CD14-positive monocyte (primary cell): Measurements from ENCODE around the gene AP1AR. TPM values are rescaled to one million over a fixed set of nuclear protein-coding genes. Genes with fewer than 3 reads are reported as not detected.
"Not testable (repeated sequence)": the region's sequence is repeated elsewhere in the genome, so short reads cannot be mapped to it uniquely, and the experiment has no call there.

ENCODE experiments used
- DNase-seq, 3 donors: peaks; one replicate each; pipeline ENCODE4 v3.0.0-alpha.2; 2011 to 2022
- H2AFZ ChIP-seq: 2 replicates; pipeline ENCODE4 v1.6.0; 2012; ENCODE audit warnings: mild to moderate bottlenecking, low read depth, low read length, inconsistent platforms; ENCODE audit not compliant: insufficient read depth, poor library complexity, severe bottlenecking
- H3K27ac ChIP-seq, 2 donors: 1 replicate in 1 of 2; 2 replicates in 1 of 2; pipeline ENCODE4 v1.5.1; 2012 to 2013; ENCODE audit warnings: low read length in 2 of 2, control low read depth in 1 of 2, inconsistent platforms in 1 of 2, low read depth in 1 of 2, mild to moderate bottlenecking in 1 of 2
- H3K27me3 ChIP-seq, 2 donors: one replicate each; pipeline versions ENCODE4 v1.6.0 to v1.6.1; 2011 to 2013; ENCODE audit warnings: low read length in 2 of 2; ENCODE audit not compliant: control insufficient read depth in 2 of 2, insufficient read depth in 2 of 2
- H3K36me3 ChIP-seq, 2 donors: replicated peaks in 1 of 2; 1 replicate in 1 of 2; 2 replicates in 1 of 2; pipeline versions ENCODE4 v1.5.1 to v1.6.1; 2012 to 2013; ENCODE audit warnings: low read length in 2 of 2, control low read depth in 1 of 2, inconsistent platforms in 1 of 2, mild to moderate bottlenecking in 1 of 2; ENCODE audit not compliant: insufficient read depth in 2 of 2, control insufficient read depth in 1 of 2
- H3K4me1 ChIP-seq, 2 donors: 1 replicate in 1 of 2; 2 replicates in 1 of 2; pipeline versions ENCODE4 v1.5.1 to v1.6.1; 2012 to 2013; ENCODE audit warnings: low read length in 2 of 2, control low read depth in 1 of 2, inconsistent platforms in 1 of 2, mild to moderate bottlenecking in 1 of 2, moderate library complexity in 1 of 2; ENCODE audit not compliant: insufficient read depth in 2 of 2, control insufficient read depth in 1 of 2
- H3K4me2 ChIP-seq: replicated peaks from 2 replicates; pipeline ENCODE3; 2012; ENCODE audit warnings: low read length, moderate library complexity, mild to moderate bottlenecking; ENCODE audit not compliant: poor library complexity, severe bottlenecking; ENCODE audit errors: extremely low read depth
- H3K4me3 ChIP-seq, 3 experiments: fragments of 200-600 bp in 1 of 3; sonication (generic) in 1 of 3; replicated peaks in 1 of 3; 1 replicate in 2 of 3; 2 replicates in 1 of 3; pipeline ENCODE4 v1.5.1; 2011 to 2013; ENCODE audit warnings: low read length in 3 of 3, mild to moderate bottlenecking in 3 of 3, control low read depth in 2 of 3, low read depth in 2 of 3, inconsistent platforms in 1 of 3, moderate library complexity in 1 of 3
- H3K79me2 ChIP-seq: 2 replicates; pipeline ENCODE4 v1.6.0; 2012; ENCODE audit warnings: mild to moderate bottlenecking, control low read depth, inconsistent platforms, low read length, moderate library complexity; ENCODE audit not compliant: insufficient read depth
- H3K9ac ChIP-seq: 2 replicates; pipeline ENCODE4 v1.6.0; 2017; ENCODE audit warnings: low read length, mild to moderate bottlenecking; ENCODE audit not compliant: insufficient read depth, poor library complexity, severe bottlenecking
- H3K9me3 ChIP-seq, 2 donors: replicated peaks in 1 of 2; 1 replicate in 1 of 2; 2 replicates in 1 of 2; pipeline versions ENCODE4 v1.5.1 to v1.6.1; 2012 to 2013; ENCODE audit warnings: low read length in 2 of 2, control low read depth in 1 of 2; ENCODE audit not compliant: control insufficient read depth in 1 of 2, insufficient read depth in 1 of 2
- H4K20me1 ChIP-seq: 2 replicates; pipeline ENCODE4 v1.6.0; 2012; ENCODE audit warnings: mild to moderate bottlenecking, low read length, control low read depth, moderate library complexity; ENCODE audit not compliant: insufficient read depth
- H3K27ac Mint-ChIP-seq, 7 donors: one replicate each; pipeline ENCODE4 v1.8.0; 2020; ENCODE audit warnings: mild to moderate bottlenecking in 7 of 7, mixed read lengths in 7 of 7, moderate library complexity in 6 of 7, inconsistent platforms in 2 of 7
- H3K27me3 Mint-ChIP-seq, 3 donors: one replicate each; pipeline ENCODE4 v1.8.0; 2021 to 2022; ENCODE audit warnings: low read depth in 3 of 3, mild to moderate bottlenecking in 3 of 3, mixed read lengths in 3 of 3, moderate library complexity in 3 of 3, inconsistent platforms in 1 of 3
- H3K36me3 Mint-ChIP-seq, 2 donors: one replicate each; pipeline ENCODE4 v1.8.0; 2020; ENCODE audit warnings: mixed read lengths in 2 of 2, inconsistent platforms in 1 of 2, mild to moderate bottlenecking in 1 of 2
- H3K4me1 Mint-ChIP-seq: one replicate; pipeline ENCODE4 v1.8.0; 2020; ENCODE audit warnings: mild to moderate bottlenecking, mixed read lengths
- H3K4me3 Mint-ChIP-seq, 2 donors: one replicate each; pipeline ENCODE4 v1.8.0; 2020; ENCODE audit warnings: mild to moderate bottlenecking in 2 of 2, mixed read lengths in 2 of 2, moderate library complexity in 1 of 2
- H3K9me3 Mint-ChIP-seq, 7 donors: one replicate each; pipeline ENCODE4 v1.8.0; 2020 to 2022; ENCODE audit warnings: mixed read lengths in 7 of 7, mild to moderate bottlenecking in 6 of 7, moderate library complexity in 6 of 7, inconsistent platforms in 2 of 7
- CTCF ChIP-seq: fragments of 200-600 bp; IDR thresholded peaks from one replicate; pipeline ENCODE4 v1.8.0; 2022; ENCODE audit warnings: antibody characterized with exemption, mild to moderate bottlenecking
- WGBS: methylation state at CpG from one replicate; pipeline ENCODE4 v1.1.5; 2013; ENCODE audit warnings: missing lambda C conversion rate; ENCODE audit not compliant: insufficient coverage; 5-methylcytosine and 5-hydroxymethylcytosine counted together
- intact Hi-C, 2 donors: fragments of 100-400 bp; cut with micrococcal nuclease; formaldehyde crosslinking; loops; one replicate each; pipeline versions ENCODE4 v1.15.0 to v1.15.1; 2023
- polyA plus RNA-seq, 3 donors: library from polyadenylated mRNA; depleted of rRNA in 1 of 3; unstranded in 2 of 3; stranded (reverse) in 1 of 3; fragments of 300-500 nt in 2 of 3; fragments of >200 nt in 1 of 3; fragmentation: Illumina TruSeq in 2 of 3; gene quantifications; 1 replicate in 2 of 3; 2 replicates in 1 of 3; pipeline ENCODE4 v1.2.3, GENCODE V29; 2012 to 2021

Gene AP1AR
- polyA plus RNA-seq, 3 donors = 6.1 to 15.8 (median 14.6) TPM

GRCh38 chr4:112206431-112206830, 25.2 kb upstream of the AP1AR start:
- H3K36me3 ChIP-seq = no peaks in the 10 kb centered on the region
- DNase-seq = no peak
- H3K4me2 ChIP-seq = no peak overlapping the region
- no peaks in the 10 kb centered on the region for H3K27me3 ChIP-seq
- no peak overlapping the region for H3K27ac ChIP-seq
- no peaks in the 10 kb centered on the region for H4K20me1 ChIP-seq
- intact Hi-C loops = no loop called here
- no CpG with 5 or more reads among the region's 2 CpGs for WGBS
- H3K36me3 Mint-ChIP-seq = no peaks in the 10 kb centered on the region
- TF ChIP-seq CTCF = no peak
- H3K27ac Mint-ChIP-seq = peak overlapping the region in 1 of 7 donors; percentile 35
- H3K4me3 ChIP-seq = no peak overlapping the region
- H3K79me2 ChIP-seq = no peaks in the 10 kb centered on the region
- peaks cover 0 to 6% (median 2%) of the 10 kb centered on the region in 7 donors for H3K9me3 Mint-ChIP-seq
- no peak overlapping the region for H3K4me3 Mint-ChIP-seq
- H3K9ac ChIP-seq = no peak overlapping the region
- H3K4me1 ChIP-seq = peaks cover 0 to 9% of the 10 kb centered on the region in 2 donors
- H3K9me3 ChIP-seq = no peaks in the 10 kb centered on the region
- H3K27me3 Mint-ChIP-seq = peaks cover 0 to 4% (median 2%) of the 10 kb centered on the region in 3 donors
- H2AFZ ChIP-seq = no peak overlapping the region
- H3K4me1 Mint-ChIP-seq = peaks cover 9% of the 10 kb centered on the region

- 100% methylated on average over 3 of the region's 7 CpGs for WGBS
Observed at GRCh38 chr4:112208137-112209095, 23.2 kb upstream of the AP1AR start.

More at GRCh38 chr4:112208137-112209095, 23.2 kb upstream of the AP1AR start:
- H3K36me3 ChIP-seq, H3K27ac ChIP-seq, DNase-seq, H3K79me2 ChIP-seq, H3K4me2 ChIP-seq, H3K9me3 ChIP-seq, H3K4me3 ChIP-seq, intact Hi-C loops, H4K20me1 ChIP-seq, H3K27me3 ChIP-seq, H3K27me3 Mint-ChIP-seq, H3K9me3 Mint-ChIP-seq, H3K27ac Mint-ChIP-seq, H3K36me3 Mint-ChIP-seq, H3K4me3 Mint-ChIP-seq, H3K9ac ChIP-seq, H2AFZ ChIP-seq: not testable (repeated sequence)
- H3K4me1 Mint-ChIP-seq = peaks cover 20% of the 10 kb centered on the region
- peaks cover 12 to 20% of the 10 kb centered on the region in 2 donors for H3K4me1 ChIP-seq
